ENCODE measurements around the gene YAP1. TPM values are rescaled to one million over a fixed set of nuclear protein-coding genes. Genes with fewer than 3 reads are reported as not detected.

YAP1 gene
- total RNA-seq, 2 experiments from 2014 or later: 1.1 to 1.5 TPM

DNA sequence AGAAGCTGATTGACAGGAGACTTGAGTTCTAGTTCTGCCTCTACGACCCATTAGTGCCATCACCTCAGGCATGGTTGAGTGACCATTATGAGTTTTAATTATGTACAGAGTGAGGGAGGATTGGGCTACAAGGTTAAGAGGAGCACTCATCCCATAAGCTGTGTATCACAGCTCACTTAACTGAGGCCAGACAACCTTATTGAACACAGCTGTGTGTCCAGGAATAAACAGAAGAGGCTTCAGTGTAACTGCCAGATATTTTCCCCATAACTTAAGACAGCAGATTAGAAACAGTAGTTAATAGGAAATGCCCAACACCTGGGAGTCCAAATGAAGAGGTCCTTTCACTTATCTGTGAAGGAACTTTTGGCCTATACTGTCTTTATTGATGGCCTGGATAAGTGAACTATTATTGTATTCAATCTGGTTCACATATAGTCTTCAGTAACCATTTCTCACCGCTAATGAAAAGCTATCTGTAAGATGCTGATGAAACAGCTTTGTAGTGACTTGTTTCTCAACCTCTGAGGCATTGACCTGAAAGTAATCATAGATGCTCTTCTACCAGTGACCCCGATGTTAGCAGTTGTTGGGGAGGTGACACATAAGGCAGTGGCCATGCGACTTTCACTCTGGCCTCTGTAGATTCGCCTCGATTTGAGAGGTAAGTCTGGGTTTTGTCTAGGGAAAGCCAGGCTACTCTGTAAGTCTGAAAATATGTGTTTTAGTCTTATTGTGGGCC is 41.7 kb downstream of the YAP1 start:
- Mint-ChIP-seq H3K27ac (no peak overlapping the region), H3K36me3 (ENCODE audit: low read depth) (no peaks in the 10 kb centered on the region)
- CTCF ChIA-PET: no interaction called here

GRCh38 chr11:102153082-102153481 is 42.8 kb downstream of the YAP1 start:
- no peak overlapping the region for H3K4me3 Mint-ChIP-seq
- no peak overlapping the region for H3K27ac Mint-ChIP-seq
- H3K27me3 Mint-ChIP-seq (ENCODE audit: low read depth): peaks cover 9% of the 10 kb centered on the region
- intact Hi-C loops (cut with micrococcal nuclease): no loop called here
- CTCF ChIA-PET: no interaction called here
- H3K36me3 Mint-ChIP-seq (ENCODE audit: low read depth): no peaks in the 10 kb centered on the region
- H3K9me3 Mint-ChIP-seq: no peaks in the 10 kb centered on the region
- DNase-seq: no peak
- no peaks in the 10 kb centered on the region for H3K4me1 Mint-ChIP-seq (ENCODE audit: low read depth)

More for the DNA sequence above, 41.7 kb downstream of the YAP1 start:
- DNase-seq: no peak
- peaks cover 8% of the 10 kb centered on the region for H3K27me3 Mint-ChIP-seq (ENCODE audit: low read depth)
- H3K4me3 Mint-ChIP-seq: no peak overlapping the region
- H3K9me3 Mint-ChIP-seq: no peaks in the 10 kb centered on the region
- intact Hi-C loops (cut with micrococcal nuclease): no loop called here
- no peaks in the 10 kb centered on the region for H3K4me1 Mint-ChIP-seq (ENCODE audit: low read depth)

GRCh38 chr11:102154806-102155205 is 44.6 kb downstream of the YAP1 start:
- CTCF ChIA-PET: no interaction called here
- intact Hi-C loops (cut with micrococcal nuclease): no loop called here
- Mint-ChIP-seq H3K27ac (no peak overlapping the region), H3K9me3 (no peaks in the 10 kb centered on the region), H3K4me3 (no peak overlapping the region), H3K4me1 (ENCODE audit: low read depth) (no peaks in the 10 kb centered on the region), H3K36me3 (ENCODE audit: low read depth) (no peaks in the 10 kb centered on the region), H3K27me3 (ENCODE audit: low read depth) (peaks cover 6% of the 10 kb centered on the region)
- DNase-seq: no peak

- Mint-ChIP-seq H3K4me3 (no peak overlapping the region), H3K27ac (no peak overlapping the region), H3K9me3 (no peaks in the 10 kb centered on the region), H3K36me3 (ENCODE audit: low read depth) (no peaks in the 10 kb centered on the region), H3K27me3 (ENCODE audit: low read depth) (peaks cover 6% of the 10 kb centered on the region), H3K4me1 (ENCODE audit: low read depth) (no peaks in the 10 kb centered on the region)
- CTCF ChIA-PET: no interaction called here
- intact Hi-C loops (cut with micrococcal nuclease): no loop called here
- no peak for DNase-seq
These were observed 45.4 kb downstream of the YAP1 start for GRCh38 chr11:102155676-102156075.

DNA sequence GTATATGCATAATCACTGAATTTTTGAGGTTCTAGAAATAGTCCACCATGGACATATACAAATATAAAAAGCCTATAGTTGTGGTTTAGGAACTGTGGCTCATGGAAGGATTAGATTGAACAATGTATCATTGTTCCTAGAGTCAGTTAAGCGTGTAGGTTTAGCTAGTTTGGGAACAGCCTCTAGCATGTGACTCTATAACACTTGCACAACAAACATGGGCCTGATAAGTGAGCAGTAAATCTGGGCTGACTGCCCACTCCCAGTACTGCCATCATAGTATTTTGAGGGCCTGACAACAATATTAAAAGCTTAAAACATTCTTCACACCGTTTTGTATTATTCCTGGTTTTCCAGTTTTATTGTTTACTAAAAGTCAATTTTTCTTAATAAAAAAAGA is 47.0 kb downstream of the YAP1 start:
- intact Hi-C loops (cut with micrococcal nuclease): no loop called here
- H3K4me3 Mint-ChIP-seq: no peak overlapping the region
- H3K27ac Mint-ChIP-seq: no peak overlapping the region
- H3K9me3 Mint-ChIP-seq: no peaks in the 10 kb centered on the region
- DNase-seq: no peak
- no peaks in the 10 kb centered on the region for H3K36me3 Mint-ChIP-seq (ENCODE audit: low read depth)
- H3K27me3 Mint-ChIP-seq (ENCODE audit: low read depth): peaks cover 4% of the 10 kb centered on the region
- H3K4me1 Mint-ChIP-seq (ENCODE audit: low read depth): no peaks in the 10 kb centered on the region
- CTCF ChIA-PET: interaction anchor here (0.6 kb wide), 1 partner anchor 123 kb away, joined by 4 read pairs; no protein-coding TSS in a partner anchor

GRCh38 chr11:102158164-102158735 is 48.0 kb downstream of the YAP1 start:
- DNase-seq: no peak
- Mint-ChIP-seq H3K27ac (no peak overlapping the region), H3K9me3 (no peaks in the 10 kb centered on the region), H3K4me3 (no peak overlapping the region), H3K4me1 (ENCODE audit: low read depth) (no peaks in the 10 kb centered on the region), H3K27me3 (ENCODE audit: low read depth) (peaks cover 4% of the 10 kb centered on the region), H3K36me3 (ENCODE audit: low read depth) (no peaks in the 10 kb centered on the region)
- CTCF ChIA-PET: no interaction called here
- intact Hi-C loops (cut with micrococcal nuclease): no loop called here

- CTCF ChIA-PET: no interaction called here
- intact Hi-C loops (cut with micrococcal nuclease): no loop called here
- no peaks in the 10 kb centered on the region for H3K36me3 Mint-ChIP-seq (ENCODE audit: low read depth)
These were observed 53.1 kb downstream of the YAP1 start for GRCh38 chr11:102163368-102163767.

GRCh38 chr11:102166175-102167064 is 56.2 kb downstream of the YAP1 start:
- CTCF ChIA-PET: no interaction called here
- intact Hi-C loops (cut with micrococcal nuclease): no loop called here
- H3K9me3 Mint-ChIP-seq: no peaks in the 10 kb centered on the region
- peaks cover 3% of the 10 kb centered on the region for H3K27me3 Mint-ChIP-seq (ENCODE audit: low read depth)
- no peak overlapping the region for H3K4me3 Mint-ChIP-seq
- no peak overlapping the region for H3K27ac Mint-ChIP-seq
- no peak for DNase-seq
- H3K36me3 Mint-ChIP-seq (ENCODE audit: low read depth): no peaks in the 10 kb centered on the region
- H3K4me1 Mint-ChIP-seq (ENCODE audit: low read depth): no peaks in the 10 kb centered on the region

More at GRCh38 chr11:102163368-102163767, 53.1 kb downstream of the YAP1 start:
- Mint-ChIP-seq H3K4me1 (ENCODE audit: low read depth) (no peaks in the 10 kb centered on the region), H3K27me3 (ENCODE audit: low read depth) (no peaks in the 10 kb centered on the region), H3K4me3 (no peak overlapping the region), H3K9me3 (no peaks in the 10 kb centered on the region), H3K27ac (no peak overlapping the region)
- DNase-seq: no peak

DNA sequence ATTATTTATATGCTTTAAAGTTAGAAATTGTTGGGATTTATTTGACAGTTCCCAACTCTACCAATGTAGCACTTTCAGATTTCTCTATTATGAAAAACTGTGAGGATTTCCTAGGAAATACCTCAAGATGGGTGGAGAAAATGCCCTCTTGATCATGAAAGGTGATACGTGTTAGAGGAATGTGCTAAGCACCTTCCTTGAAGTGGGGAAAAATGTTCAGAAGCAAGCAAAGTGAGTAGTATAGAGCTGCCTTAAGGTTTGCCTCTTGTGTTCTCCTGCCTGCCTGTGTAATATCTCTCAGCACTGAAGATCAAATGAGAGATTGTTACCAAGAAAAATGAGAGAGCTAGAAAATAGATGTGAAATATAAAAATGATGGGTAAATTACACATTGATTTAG is 58.2 kb downstream of the YAP1 start:
- Mint-ChIP-seq H3K27me3 (ENCODE audit: low read depth) (peaks cover 8% of the 10 kb centered on the region), H3K36me3 (ENCODE audit: low read depth) (no peaks in the 10 kb centered on the region), H3K27ac (no peak overlapping the region), H3K9me3 (no peaks in the 10 kb centered on the region), H3K4me1 (ENCODE audit: low read depth) (no peaks in the 10 kb centered on the region), H3K4me3 (no peak overlapping the region)
- CTCF ChIA-PET: no interaction called here
- intact Hi-C loops (cut with micrococcal nuclease): no loop called here
- DNase-seq: no peak

GRCh38 chr11:102171101-102171500 is 60.9 kb downstream of the YAP1 start:
- peaks cover 15% of the 10 kb centered on the region for H3K27me3 Mint-ChIP-seq (ENCODE audit: low read depth)
- intact Hi-C loops (cut with micrococcal nuclease): no loop called here
- no peaks in the 10 kb centered on the region for H3K36me3 Mint-ChIP-seq (ENCODE audit: low read depth)
- no peaks in the 10 kb centered on the region for H3K9me3 Mint-ChIP-seq
- no peak for DNase-seq
- CTCF ChIA-PET: interaction anchor here (0.6 to 1.0 kb wide), 3 partner anchors 12 to 477 kb away, joined by 3 to 5 read pairs (median 3); no protein-coding TSS in a partner anchor
- H3K4me3 Mint-ChIP-seq: no peak overlapping the region
- H3K27ac Mint-ChIP-seq: no peak overlapping the region
- no peaks in the 10 kb centered on the region for H3K4me1 Mint-ChIP-seq (ENCODE audit: low read depth)

DNA sequence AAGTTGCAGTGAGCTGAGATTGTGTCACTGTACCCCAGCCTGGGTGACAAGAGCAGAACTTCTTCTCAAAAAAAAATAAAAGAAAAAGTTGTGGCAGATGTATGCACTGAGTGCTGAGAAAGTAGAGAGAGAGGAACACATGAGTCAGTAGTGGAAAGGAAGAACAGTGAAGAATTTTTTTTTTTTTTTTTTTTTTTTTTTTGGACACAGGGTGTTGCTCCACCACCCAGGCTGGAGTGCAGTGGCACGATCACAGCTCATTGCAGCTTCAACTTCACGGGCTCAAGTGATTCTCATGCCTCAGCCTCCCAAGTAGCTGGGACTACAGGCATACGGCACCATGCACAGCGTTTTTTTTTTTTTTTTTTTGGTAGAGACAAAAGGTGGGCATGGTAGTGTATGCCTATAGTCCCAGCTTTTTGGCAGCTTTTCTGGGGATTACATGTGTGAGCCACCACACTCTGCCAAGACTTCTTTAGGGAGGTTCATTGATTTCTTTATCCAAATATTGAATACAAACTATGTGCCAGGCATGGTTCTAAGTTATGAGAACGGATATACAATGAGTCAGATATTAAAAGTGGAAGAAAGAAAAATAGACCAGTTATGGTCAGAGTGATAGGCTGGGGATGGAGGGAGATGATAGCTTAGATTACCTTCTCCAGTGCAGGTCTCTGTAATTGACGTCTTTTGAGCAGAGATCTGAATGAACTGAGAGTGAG is 62.0 kb downstream of the YAP1 start:
- H3K36me3 Mint-ChIP-seq (ENCODE audit: low read depth): no peaks in the 10 kb centered on the region
- H3K9me3 Mint-ChIP-seq: no peaks in the 10 kb centered on the region
- CTCF ChIA-PET: interaction anchor here (0.7 kb wide), 1 partner anchor 42 kb away, joined by 3 read pairs; no protein-coding TSS in a partner anchor
- no peak overlapping the region for H3K27ac Mint-ChIP-seq
- no peak for DNase-seq
- H3K27me3 Mint-ChIP-seq (ENCODE audit: low read depth): peaks cover 15% of the 10 kb centered on the region
- H3K4me3 Mint-ChIP-seq: no peak overlapping the region
- intact Hi-C loops (cut with micrococcal nuclease): no loop called here
- no peaks in the 10 kb centered on the region for H3K4me1 Mint-ChIP-seq (ENCODE audit: low read depth)

- intact Hi-C loops (cut with micrococcal nuclease): no loop called here
- Mint-ChIP-seq H3K4me1 (ENCODE audit: low read depth) (peaks cover 5% of the 10 kb centered on the region), H3K4me3 (no peak overlapping the region), H3K36me3 (ENCODE audit: low read depth) (no peaks in the 10 kb centered on the region), H3K27ac (no peak overlapping the region), H3K27me3 (ENCODE audit: low read depth) (peaks cover 12% of the 10 kb centered on the region), H3K9me3 (no peaks in the 10 kb centered on the region)
- DNase-seq: no peak
- CTCF ChIA-PET: interaction anchor here (0.6 kb wide), 2 partner anchors 168 to 177 kb away, joined by 3 read pairs; no protein-coding TSS in a partner anchor
These were observed 66.9 kb downstream of the YAP1 start for GRCh38 chr11:102177126-102177525.

Measured in activated naive CD4-positive, alpha-beta T cell treated with anti-CD3 and anti-CD28 coated beads for 36 hours (primary cell).